Measurements from ENCODE around the gene KRTAP5-10. TPM values are rescaled to one million over a fixed set of nuclear protein-coding genes. Genes with fewer than 3 reads are reported as not detected.

Gene KRTAP5-10
- total and polyA plus RNA-seq, 2 of the 8 experiments (the other 6 are each of a cell fraction or from before 2014, with no cell fraction given), result 0.12 TPM; not detected in 1

DNA sequence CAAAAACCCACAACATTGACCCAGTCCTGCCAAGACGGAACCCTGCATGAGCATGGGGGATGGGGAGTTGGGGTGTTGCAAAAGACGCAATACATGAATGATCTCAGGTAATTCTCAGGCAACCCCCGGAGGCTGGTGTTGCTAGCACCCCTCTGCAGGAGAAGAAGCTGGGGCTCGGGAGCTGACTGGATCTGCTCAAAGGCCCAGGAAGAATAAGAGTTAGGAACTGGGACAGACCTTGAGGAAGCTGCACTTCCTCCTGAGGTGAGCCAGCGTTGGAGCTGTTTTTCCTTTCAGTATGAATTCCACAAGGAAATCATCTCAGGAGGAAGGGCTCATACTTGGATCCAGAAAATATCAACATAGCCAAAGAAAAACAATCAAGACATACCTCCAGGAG lies 17.2 kb upstream of the KRTAP5-10 start, which contains the start of gene KRTAP5-9:
TSS of gene KRTAP5-9 (plus strand) at position 301 of the 400 bp plus-strand sequence. CDS start 238 bp downstream, outside the sequence.
- Histone ChIP-seq H2BK15ac (ENCODE audit: low read length) (no peak within 1 kb of the TSS), H3K27ac (ENCODE audit: low read depth, low read length) (no peak within 1 kb of the TSS), H3K79me2 (ENCODE audit: control insufficient read depth in 1 of 2, insufficient read depth in 2 of 2, low read length in 2 of 2) (no peaks in the 10 kb centered on the region), H3K4me2 (ENCODE audit: insufficient read depth in 1 of 2, low read depth in 2 of 2, low read length in 2 of 2) (no peak within 1 kb of the TSS), H3K9ac (replicated peaks in 1 of 4; ENCODE audit: extremely low read depth in 1 of 4, low read depth in 3 of 4, low read length in 3 of 4) (no peak within 1 kb of the TSS), H3K4me1 (replicated peaks in 1 of 4; ENCODE audit: control insufficient read depth in 3 of 4, insufficient read depth in 4 of 4, low read length in 3 of 4) (peaks cover 0 to 2% (median 0%) of the 10 kb centered on the region in 4 experiments; a peak in 1 of 7 replicates), H4K20me1 (replicated peaks in 1 of 2; ENCODE audit: control insufficient read depth in 1 of 2, insufficient read depth in 2 of 2, low read length in 2 of 2) (no peaks in the 10 kb centered on the region), H2BK120ac (replicated peaks; ENCODE audit: low read depth, low read length) (no peak within 1 kb of the TSS), H3K4me3 (ENCODE audit: extremely low read depth in 1 of 4, insufficient read depth in 2 of 4, low read depth in 3 of 4, low read length in 4 of 4) (no peak within 1 kb of the TSS), H4K8ac (ENCODE audit: extremely low read depth, insufficient read depth, low read length) (no peak within 1 kb of the TSS; the same call in 1 of the 2 replicates), H3K9me3 (ENCODE audit: insufficient read depth in 2 of 2, low read depth in 1 of 2, low read length in 1 of 2) (no peaks in the 10 kb centered on the region; a peak in 1 of 4 replicates), H2BK12ac (ENCODE audit: low read depth, low read length) (no peak within 1 kb of the TSS), H2BK5ac (ENCODE audit: low read depth, low read length) (0 out of 2 replicates have a peak within 1 kb of the TSS, but pooled peaks have one; percentile 10), H2AFZ (ENCODE audit: low read length) (no peak within 1 kb of the TSS), H4K5ac (ENCODE audit: insufficient read length, low read depth, low read length) (no peak within 1 kb of the TSS), H3K23me2 (ENCODE audit: low read depth, low read length) (no peaks in the 10 kb centered on the region), H3K4ac (replicated peaks; ENCODE audit: insufficient read length, low read depth, low read length) (no peak within 1 kb of the TSS), H2BK20ac (ENCODE audit: low read length) (no peak within 1 kb of the TSS), H3K27me3 (replicated peaks in 1 of 4; ENCODE audit: control insufficient read depth in 3 of 4, extremely low read depth in 1 of 4, insufficient read depth in 3 of 4, low read length in 3 of 4) (no peaks in the 10 kb centered on the region), H3K79me1 (ENCODE audit: low read depth, low read length) (no peaks in the 10 kb centered on the region), H3K36me3 (ENCODE audit: control insufficient read depth in 2 of 4, insufficient read depth in 4 of 4, low read length in 3 of 4) (no peaks in the 10 kb centered on the region), H3K56ac (replicated peaks; ENCODE audit: insufficient read length, low read depth, low read length) (no peak within 1 kb of the TSS), H3K14ac (ENCODE audit: insufficient read length) (no peak within 1 kb of the TSS), H3K18ac (ENCODE audit: extremely low read depth, low read length) (no peak within 1 kb of the TSS), H4K91ac (replicated peaks; ENCODE audit: insufficient read length, low read length) (no peak within 1 kb of the TSS), H3K23ac (ENCODE audit: insufficient read length) (no peak within 1 kb of the TSS), H2AK5ac (ENCODE audit: low read depth, low read length) (no peak within 1 kb of the TSS)
- ChIA-PET POLR2A (ENCODE audit: partially characterized antibody) (no interaction called here), CTCF (ENCODE audit: partially characterized antibody) (interaction anchor here (1.2 to 4.0 kb wide), 3 partner anchors 15 to 42 kb away, joined by 3 to 15 read pairs (median 5); no protein-coding TSS in a partner anchor)
- 92% methylated on average over 5 of the region's 5 CpGs; no CpG with 5 or more reads in 1 of the 2 experiments for WGBS, 2 experiments (ENCODE audit: extremely low coverage in 1 of 2, insufficient coverage in 1 of 2, insufficient read length in 1 of 2, insufficient replicate concordance in 2 of 2, low coverage in 1 of 2, low lambda C conversion rate in 2 of 2, missing lambda C conversion rate in 1 of 2)
- FAIRE-seq (no peak), DNase-seq (ENCODE audit: low read depth in 1 of 2, low spot score in 2 of 2) (no peak)
- TF ChIP-seq SIRT6 (IDR thresholded peaks at IDR 0.05; ENCODE audit: low read length) (no peak), SIN3A (conservative IDR thresholded peaks at IDR 0.05 in 1 of 2, IDR thresholded peaks at IDR 0.05 in 1 of 2; ENCODE audit: low read depth in 1 of 2, low read length in 2 of 2) (no peak), CEBPB (IDR thresholded peaks at IDR 0.05; ENCODE audit: low read depth, low read length) (no peak), CTBP2 (IDR thresholded peaks at IDR 0.05; ENCODE audit: borderline replicate concordance, insufficient read depth, insufficient read length, low read length) (no peak), EGR1 (IDR thresholded peaks at IDR 0.05; ENCODE audit: borderline replicate concordance, low read depth, low read length) (no peak), PHF8 (conservative IDR thresholded peaks at IDR 0.05; ENCODE audit: low read depth, low read length) (no peak), SRF (IDR thresholded peaks at IDR 0.05; ENCODE audit: low read depth, low read length) (no peak), SP1 (IDR thresholded peaks at IDR 0.05; ENCODE audit: low read depth, low read length) (no peak), GABPA (IDR thresholded peaks at IDR 0.05; ENCODE audit: borderline replicate concordance, insufficient read depth, low read length) (no peak), POU5F1 (IDR thresholded peaks at IDR 0.05; ENCODE audit: low read depth, low read length) (no peak)
